Measurements from ENCODE around the gene CFAP61. TPM values are rescaled to one million over a fixed set of nuclear protein-coding genes. Genes with fewer than 3 reads are reported as not detected.

Gene CFAP61
- total RNA-seq, 1 donor from 2014 or later, result not detected

DNA sequence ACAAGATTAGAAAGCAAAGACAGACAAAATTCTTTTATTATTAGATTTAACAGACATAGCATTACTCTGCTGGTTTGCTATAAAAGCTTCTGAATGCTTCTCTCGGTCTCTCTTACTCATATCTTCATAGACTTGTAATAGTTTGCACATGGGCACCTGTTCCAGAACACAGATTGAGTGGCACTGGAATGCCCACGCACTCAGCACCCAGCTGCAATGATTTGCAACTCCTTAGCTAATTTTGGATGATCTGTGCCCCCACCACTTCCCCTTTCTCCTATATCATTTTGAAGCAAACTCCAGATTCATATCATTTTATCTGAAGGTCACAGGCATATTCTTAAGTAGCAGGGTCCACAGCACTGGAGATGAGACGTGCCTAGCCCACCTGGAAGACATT lies 148.8 kb downstream of the CFAP61 start:
- no peak overlapping the region for H3K4me3 ChIP-seq
- intact Hi-C loops (cut with DNase I), result no loop called here
- H3K4me1 ChIP-seq, result no peaks in the 10 kb centered on the region
- H3K27me3 ChIP-seq, result peaks cover 16% of the 10 kb centered on the region
- H3K36me3 ChIP-seq, result no peaks in the 10 kb centered on the region
- ATAC-seq, result no peak
- no peaks in the 10 kb centered on the region for H3K9me3 ChIP-seq
- TF ChIP-seq, protein P1, sequence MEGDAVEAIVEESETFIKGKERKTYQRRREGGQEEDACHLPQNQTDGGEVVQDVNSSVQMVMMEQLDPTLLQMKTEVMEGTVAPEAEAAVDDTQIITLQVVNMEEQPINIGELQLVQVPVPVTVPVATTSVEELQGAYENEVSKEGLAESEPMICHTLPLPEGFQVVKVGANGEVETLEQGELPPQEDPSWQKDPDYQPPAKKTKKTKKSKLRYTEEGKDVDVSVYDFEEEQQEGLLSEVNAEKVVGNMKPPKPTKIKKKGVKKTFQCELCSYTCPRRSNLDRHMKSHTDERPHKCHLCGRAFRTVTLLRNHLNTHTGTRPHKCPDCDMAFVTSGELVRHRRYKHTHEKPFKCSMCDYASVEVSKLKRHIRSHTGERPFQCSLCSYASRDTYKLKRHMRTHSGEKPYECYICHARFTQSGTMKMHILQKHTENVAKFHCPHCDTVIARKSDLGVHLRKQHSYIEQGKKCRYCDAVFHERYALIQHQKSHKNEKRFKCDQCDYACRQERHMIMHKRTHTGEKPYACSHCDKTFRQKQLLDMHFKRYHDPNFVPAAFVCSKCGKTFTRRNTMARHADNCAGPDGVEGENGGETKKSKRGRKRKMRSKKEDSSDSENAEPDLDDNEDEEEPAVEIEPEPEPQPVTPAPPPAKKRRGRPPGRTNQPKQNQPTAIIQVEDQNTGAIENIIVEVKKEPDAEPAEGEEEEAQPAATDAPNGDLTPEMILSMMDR (IDR thresholded peaks at IDR 0.05), result no peak
- H3K27ac ChIP-seq, result no peak overlapping the region
- DNase-seq, result no peak

DNA sequence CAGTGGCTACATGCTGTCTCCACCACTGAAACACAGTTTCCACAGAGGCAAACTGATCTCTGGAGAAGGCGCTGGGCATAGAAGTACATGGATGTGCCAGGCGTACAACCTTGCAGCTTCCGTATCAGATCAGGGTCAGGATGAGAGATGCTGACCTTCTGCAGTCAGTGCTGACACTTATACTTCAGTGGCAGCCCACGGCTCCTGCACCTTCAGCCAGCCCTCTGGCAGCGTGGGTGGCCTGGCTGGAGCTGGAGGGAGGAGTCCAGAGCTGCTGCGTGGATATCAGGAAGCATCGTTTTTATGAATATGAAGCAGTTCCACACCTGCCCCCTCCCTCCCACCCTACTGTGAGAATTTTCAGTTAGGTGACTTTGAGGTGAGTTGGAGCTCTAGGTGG lies 149.3 kb downstream of the CFAP61 start:
- TF ChIP-seq, protein P1 (IDR thresholded peaks at IDR 0.05), result no peak
- DNase-seq (no peak), ATAC-seq (peak; percentile 19)
- intact Hi-C loops (cut with DNase I), result no loop called here
- no peak overlapping the region for H3K27ac ChIP-seq
- peaks cover 16% of the 10 kb centered on the region for H3K27me3 ChIP-seq
- H3K4me1 ChIP-seq, result no peaks in the 10 kb centered on the region
- no peaks in the 10 kb centered on the region for H3K9me3 ChIP-seq
- no peak overlapping the region for H3K4me3 ChIP-seq
- H3K36me3 ChIP-seq, result no peaks in the 10 kb centered on the region

DNA sequence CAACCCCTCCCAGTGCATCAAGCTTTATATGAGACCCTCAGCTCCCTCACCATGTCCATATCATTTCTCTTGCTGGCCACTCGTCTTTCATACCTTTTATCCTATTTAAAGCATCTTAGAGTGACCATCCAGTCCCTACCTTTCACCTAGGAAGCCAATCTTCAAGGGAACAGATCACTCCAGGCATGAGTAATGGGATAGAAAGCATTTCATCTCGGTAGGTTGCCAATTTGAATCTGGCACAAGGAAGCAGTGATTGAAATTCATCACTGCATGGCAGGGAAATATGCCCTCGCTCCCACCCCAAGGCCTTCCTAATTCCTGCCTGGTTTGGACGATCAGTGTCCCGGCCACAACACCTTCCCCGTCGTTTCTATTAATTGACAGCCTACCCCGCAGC lies 150.4 kb downstream of the CFAP61 start:
- peaks cover 16% of the 10 kb centered on the region for H3K27me3 ChIP-seq
- H3K9me3 ChIP-seq, result no peaks in the 10 kb centered on the region
- no peak for DNase-seq
- no peak overlapping the region for H3K27ac ChIP-seq
- no peak for ATAC-seq
- no peak overlapping the region for H3K4me3 ChIP-seq
- H3K4me1 ChIP-seq, result no peaks in the 10 kb centered on the region
- no peaks in the 10 kb centered on the region for H3K36me3 ChIP-seq
- TF ChIP-seq, protein P1 (IDR thresholded peaks at IDR 0.05), result no peak
- intact Hi-C loops (cut with DNase I), result no loop called here

DNA sequence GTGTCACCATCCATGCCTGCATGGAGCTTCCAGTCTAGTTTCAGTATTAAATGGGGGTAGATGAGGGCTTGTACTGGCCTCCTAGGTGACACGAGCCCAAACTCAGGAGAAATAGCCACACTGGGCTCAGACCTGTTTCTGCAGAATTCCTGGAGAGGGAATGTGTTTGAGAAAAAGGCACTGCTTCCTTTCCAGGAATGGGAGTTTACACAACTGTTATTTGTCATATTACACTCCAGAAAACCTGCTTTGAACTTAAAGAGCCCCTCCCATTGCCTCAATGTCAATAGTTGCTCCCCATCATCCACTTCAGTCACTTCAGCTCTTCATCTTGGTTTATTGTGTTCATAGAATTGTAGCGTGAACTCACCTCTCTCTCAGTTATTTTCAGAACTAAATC lies 151.5 kb downstream of the CFAP61 start:
- no peak for ATAC-seq
- no peak overlapping the region for H3K4me3 ChIP-seq
- H3K27ac ChIP-seq, result no peak overlapping the region
- no peak for DNase-seq
- H3K9me3 ChIP-seq, result no peaks in the 10 kb centered on the region
- TF ChIP-seq, protein P1 (IDR thresholded peaks at IDR 0.05), result no peak
- intact Hi-C loops (cut with DNase I), result no loop called here
- no peaks in the 10 kb centered on the region for H3K4me1 ChIP-seq
- no peaks in the 10 kb centered on the region for H3K36me3 ChIP-seq
- peaks cover 16% of the 10 kb centered on the region for H3K27me3 ChIP-seq

DNA sequence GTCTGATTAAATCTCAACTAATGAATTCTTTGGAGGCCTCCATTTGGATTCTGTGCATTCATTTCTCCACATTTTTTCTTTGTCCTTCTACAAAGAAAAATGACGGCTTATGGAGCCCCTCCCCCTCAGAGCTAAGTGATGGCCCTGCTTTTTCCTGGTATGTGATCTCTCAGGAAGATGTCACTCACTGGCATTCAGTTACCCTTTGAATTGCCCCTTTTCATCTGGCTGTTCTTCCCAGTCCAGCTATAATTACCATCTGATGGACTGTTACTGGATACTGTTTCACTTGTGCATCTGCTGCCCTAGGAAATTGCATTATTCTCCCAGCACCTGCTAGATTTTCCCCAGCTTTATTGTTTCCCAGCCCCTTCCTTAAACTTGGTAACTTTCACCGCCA lies 151.9 kb downstream of the CFAP61 start:
- DNase-seq (no peak), ATAC-seq (no peak)
- no peaks in the 10 kb centered on the region for H3K36me3 ChIP-seq
- H3K27me3 ChIP-seq, result peaks cover 15% of the 10 kb centered on the region
- no peaks in the 10 kb centered on the region for H3K4me1 ChIP-seq
- H3K9me3 ChIP-seq, result no peaks in the 10 kb centered on the region
- intact Hi-C loops (cut with DNase I), result no loop called here
- no peak overlapping the region for H3K27ac ChIP-seq
- H3K4me3 ChIP-seq, result no peak overlapping the region
- TF ChIP-seq, protein P1 (IDR thresholded peaks at IDR 0.05), result no peak

All from upper lobe of right lung (tissue), 1 donor.